IPS-18a (cell line): ENCODE results near the gene ZCCHC7.
"Not testable (repeated sequence)": the region's sequence is repeated elsewhere in the genome, so short reads cannot be mapped to it uniquely, and the experiment has no call there.

ENCODE experiments used
- H3K27ac ChIP-seq: one replicate; pipeline ENCODE4 v1.5.1; 2013; ENCODE audit warnings: low read length
- H3K27me3 ChIP-seq: one replicate; pipeline ENCODE4 v1.6.1; 2013; ENCODE audit warnings: mild to moderate bottlenecking, low read length; ENCODE audit not compliant: control insufficient read depth, insufficient read depth
- H3K36me3 ChIP-seq: one replicate; pipeline ENCODE4 v1.6.1; 2013; ENCODE audit warnings: low read depth, low read length; ENCODE audit not compliant: control insufficient read depth
- H3K4me1 ChIP-seq: one replicate; pipeline ENCODE4 v1.6.1; 2013; ENCODE audit warnings: low read depth, low read length; ENCODE audit not compliant: control insufficient read depth
- H3K4me3 ChIP-seq: one replicate; pipeline ENCODE4 v1.5.1; 2013; ENCODE audit warnings: low read length
- H3K9ac ChIP-seq: one replicate; pipeline ENCODE4 v1.6.1; 2013; ENCODE audit warnings: mild to moderate bottlenecking, low read length, moderate library complexity
- H3K9me3 ChIP-seq: one replicate; pipeline ENCODE4 v1.6.1; 2013; ENCODE audit warnings: low read depth, low read length; ENCODE audit not compliant: control insufficient read depth

ZCCHC7 gene

DNA sequence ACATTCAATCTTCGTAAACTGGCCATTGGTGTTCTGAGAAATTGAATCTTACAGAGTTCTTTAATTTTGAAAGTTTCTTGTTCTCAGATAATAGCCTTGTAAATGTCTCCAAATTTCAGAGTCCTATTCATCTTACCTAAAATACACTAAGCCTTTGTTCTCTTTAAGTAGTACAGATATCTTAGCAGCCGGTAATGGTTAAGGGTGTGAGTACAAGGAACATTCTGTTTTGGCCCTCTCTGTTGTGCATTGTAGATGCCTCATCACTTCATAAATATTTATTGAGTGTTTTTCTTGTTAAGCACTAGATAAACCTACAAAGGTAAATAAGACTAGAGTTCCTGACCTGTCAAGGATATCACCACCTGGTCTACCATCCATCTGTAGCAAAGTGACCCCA lies 35.2 kb downstream of the ZCCHC7 start:
- H3K27ac ChIP-seq = no peak overlapping the region
- peaks cover 3% of the 10 kb centered on the region for H3K36me3 ChIP-seq
- H3K27me3 ChIP-seq = no peaks in the 10 kb centered on the region

DNA sequence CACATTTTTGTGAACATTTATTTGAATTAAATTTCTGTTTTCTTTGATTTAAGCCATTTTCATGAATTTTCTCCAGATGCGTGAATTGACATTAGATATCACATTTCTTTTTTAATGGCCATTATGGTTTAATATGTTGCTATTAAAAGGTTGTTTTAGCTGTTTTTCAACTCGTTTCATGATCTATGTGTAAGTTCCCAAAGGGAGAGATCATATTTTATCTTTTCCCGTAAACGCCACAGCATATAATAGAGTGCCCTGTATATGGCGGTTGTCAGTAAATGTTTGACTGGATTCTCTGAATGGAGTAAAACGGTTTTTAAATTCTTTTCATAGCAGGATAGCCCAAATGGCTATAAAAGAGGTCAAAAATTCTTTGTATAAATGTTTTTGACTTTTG lies 35.8 kb downstream of the ZCCHC7 start:
- no peak overlapping the region for H3K9ac ChIP-seq
- H3K27ac ChIP-seq = no peak overlapping the region
- no peaks in the 10 kb centered on the region for H3K4me1 ChIP-seq
- H3K4me3 ChIP-seq = no peak overlapping the region
- H3K27me3 ChIP-seq = no peaks in the 10 kb centered on the region
- peaks cover 3% of the 10 kb centered on the region for H3K36me3 ChIP-seq
- no peaks in the 10 kb centered on the region for H3K9me3 ChIP-seq

More for the DNA sequence above, 35.2 kb downstream of the ZCCHC7 start:
- Histone ChIP-seq H3K4me1 (no peaks in the 10 kb centered on the region), H3K4me3 (no peak overlapping the region), H3K9me3 (no peaks in the 10 kb centered on the region), H3K9ac (no peak overlapping the region)

GRCh38 chr9:37156781-37157356 lies 36.5 kb downstream of the ZCCHC7 start:
- no peak overlapping the region for H3K27ac ChIP-seq
- no peak overlapping the region for H3K4me3 ChIP-seq
- H3K27me3 ChIP-seq = no peaks in the 10 kb centered on the region
- peaks cover 3% of the 10 kb centered on the region for H3K36me3 ChIP-seq
- no peaks in the 10 kb centered on the region for H3K9me3 ChIP-seq
- no peak overlapping the region for H3K9ac ChIP-seq
- no peaks in the 10 kb centered on the region for H3K4me1 ChIP-seq

DNA sequence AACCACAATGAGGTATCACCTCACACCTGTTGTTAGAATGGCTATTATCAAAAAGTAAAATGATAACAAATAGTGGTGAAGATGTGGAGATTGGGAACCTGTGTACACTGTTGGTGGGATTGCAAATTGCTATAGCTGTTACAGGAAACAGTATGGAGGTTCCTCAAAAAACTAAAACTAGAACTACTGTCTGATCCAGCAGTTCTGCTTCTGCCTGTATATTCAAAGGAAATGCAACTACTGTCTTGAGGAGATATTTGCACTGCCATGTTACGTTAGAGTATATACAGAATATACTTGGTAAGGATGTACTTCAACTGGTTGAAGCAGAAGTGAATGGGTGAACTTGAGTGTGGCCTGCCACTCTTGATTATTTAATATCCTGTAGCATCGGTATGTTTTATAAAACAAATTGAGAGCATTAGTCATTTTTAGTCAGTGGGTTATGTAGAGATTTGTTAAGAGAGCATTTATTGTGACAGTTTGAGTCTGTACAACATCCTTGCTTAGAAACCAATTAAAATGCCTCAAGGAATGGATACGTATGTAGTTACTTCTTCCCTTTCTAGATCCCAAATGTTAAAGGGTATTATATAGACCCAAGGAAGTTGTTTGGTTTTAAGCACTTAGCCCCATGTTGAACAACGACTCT lies 37.5 kb downstream of the ZCCHC7 start:
- Histone ChIP-seq H3K9me3 (no peaks in the 10 kb centered on the region), H3K27ac (no peak overlapping the region), H3K4me1 (no peaks in the 10 kb centered on the region), H3K27me3 (no peaks in the 10 kb centered on the region), H3K9ac (no peak overlapping the region), H3K4me3 (no peak overlapping the region), H3K36me3 (peaks cover 3% of the 10 kb centered on the region)

GRCh38 chr9:37163299-37163698 lies 42.9 kb downstream of the ZCCHC7 start:
- Histone ChIP-seq H3K9ac (no peak overlapping the region), H3K27ac (no peak overlapping the region), H3K9me3 (no peaks in the 10 kb centered on the region), H3K4me1 (no peaks in the 10 kb centered on the region), H3K4me3 (no peak overlapping the region), H3K36me3 (peaks cover 3% of the 10 kb centered on the region), H3K27me3 (no peaks in the 10 kb centered on the region)

DNA sequence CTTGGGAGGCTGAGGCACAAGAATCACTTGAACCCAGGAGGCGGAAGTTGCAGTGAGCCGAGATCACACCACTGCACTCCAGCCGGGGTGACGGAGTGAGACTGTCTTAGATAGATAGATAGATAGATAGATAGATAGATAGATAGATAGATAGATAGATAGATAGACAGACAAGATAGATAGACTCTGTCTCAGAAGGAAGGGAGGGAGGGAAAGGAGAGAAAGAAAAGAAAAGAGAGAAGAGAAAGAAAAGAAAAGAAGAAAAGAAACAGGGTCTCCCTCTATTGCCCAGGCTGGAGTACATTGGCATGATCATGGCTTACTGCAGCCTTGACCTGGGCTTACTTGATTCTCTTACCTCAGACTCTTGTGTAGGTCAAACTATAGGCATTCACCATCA lies 44.0 kb downstream of the ZCCHC7 start:
- H3K9me3 ChIP-seq, H3K27ac ChIP-seq, H3K27me3 ChIP-seq, H3K4me1 ChIP-seq, H3K4me3 ChIP-seq, H3K36me3 ChIP-seq, H3K9ac ChIP-seq: not testable (repeated sequence)

GRCh38 chr9:37165644-37166043 lies 45.3 kb downstream of the ZCCHC7 start:
- Histone ChIP-seq H3K4me3 (no peak overlapping the region), H3K4me1 (no peaks in the 10 kb centered on the region), H3K36me3 (peaks cover 3% of the 10 kb centered on the region), H3K9me3 (no peaks in the 10 kb centered on the region), H3K27ac (no peak overlapping the region), H3K9ac (no peak overlapping the region), H3K27me3 (no peaks in the 10 kb centered on the region)

GRCh38 chr9:37167456-37168047 lies 47.2 kb downstream of the ZCCHC7 start:
- Histone ChIP-seq H3K27ac (no peak overlapping the region), H3K4me1 (no peaks in the 10 kb centered on the region), H3K27me3 (no peaks in the 10 kb centered on the region), H3K36me3 (peaks cover under 1% of the 10 kb centered on the region), H3K9me3 (no peaks in the 10 kb centered on the region), H3K9ac (no peak overlapping the region), H3K4me3 (no peak overlapping the region)

GRCh38 chr9:37172557-37172956 lies 52.2 kb downstream of the ZCCHC7 start:
- H3K9me3 ChIP-seq = no peaks in the 10 kb centered on the region
- H3K36me3 ChIP-seq = no peaks in the 10 kb centered on the region
- no peaks in the 10 kb centered on the region for H3K4me1 ChIP-seq
- H3K27me3 ChIP-seq = no peaks in the 10 kb centered on the region
- H3K4me3 ChIP-seq = no peak overlapping the region
- H3K9ac ChIP-seq = no peak overlapping the region
- H3K27ac ChIP-seq = no peak overlapping the region

- no peak overlapping the region for H3K27ac ChIP-seq
- no peak overlapping the region for H3K9ac ChIP-seq
- no peaks in the 10 kb centered on the region for H3K36me3 ChIP-seq
- no peaks in the 10 kb centered on the region for H3K4me1 ChIP-seq
- no peak overlapping the region for H3K4me3 ChIP-seq
- H3K9me3 ChIP-seq = no peaks in the 10 kb centered on the region
- H3K27me3 ChIP-seq = no peaks in the 10 kb centered on the region
Measured at GRCh38 chr9:37174247-37174646, 53.9 kb downstream of the ZCCHC7 start.

DNA sequence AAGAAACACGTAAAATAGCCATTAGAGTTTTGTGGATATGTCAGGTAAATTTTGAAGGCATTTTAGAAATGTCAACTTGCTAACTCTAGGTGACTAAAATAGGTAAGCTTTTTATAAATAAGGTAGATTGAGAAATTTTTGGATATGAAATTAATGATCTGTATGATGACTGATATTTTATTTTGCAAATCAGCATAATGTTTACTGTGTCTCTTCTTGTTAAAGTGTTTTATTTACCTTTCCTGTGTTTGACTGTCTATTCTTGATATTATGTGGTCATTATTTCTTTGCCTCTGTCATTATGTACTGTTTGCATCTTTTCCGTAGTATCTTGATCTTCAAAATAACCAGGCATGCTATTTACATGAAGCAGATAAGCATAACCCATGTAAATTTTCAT lies 58.4 kb downstream of the ZCCHC7 start:
- H3K9me3 ChIP-seq = no peaks in the 10 kb centered on the region
- no peak overlapping the region for H3K4me3 ChIP-seq
- H3K27ac ChIP-seq = no peak overlapping the region
- no peaks in the 10 kb centered on the region for H3K27me3 ChIP-seq
- no peak overlapping the region for H3K9ac ChIP-seq
- no peaks in the 10 kb centered on the region for H3K4me1 ChIP-seq
- no peaks in the 10 kb centered on the region for H3K36me3 ChIP-seq

GRCh38 chr9:37179576-37179975 lies 59.2 kb downstream of the ZCCHC7 start:
- no peaks in the 10 kb centered on the region for H3K36me3 ChIP-seq
- H3K4me3 ChIP-seq = no peak overlapping the region
- H3K4me1 ChIP-seq = peaks cover 5% of the 10 kb centered on the region
- H3K9me3 ChIP-seq = no peaks in the 10 kb centered on the region
- H3K27me3 ChIP-seq = no peaks in the 10 kb centered on the region
- no peak overlapping the region for H3K27ac ChIP-seq
- H3K9ac ChIP-seq = no peak overlapping the region
